Stimulated activated CD8-positive, alpha-beta memory T cell treated with anti-CD3 and anti-CD28 coated beads, Interleukin-15, amount 100 ng/mL, for 24 hours (primary cell): ENCODE data around the gene HES7.
"Not testable (repeated sequence)": the region's sequence is repeated elsewhere in the genome, so short reads cannot be mapped to it uniquely, and the experiment has no call there.

ENCODE experiments used
- DNase-seq: peaks from one replicate; pipeline ENCODE4 v3.0.0-alpha.2; 2020; ENCODE audit warnings: low read depth

The HES7 gene

DNA sequence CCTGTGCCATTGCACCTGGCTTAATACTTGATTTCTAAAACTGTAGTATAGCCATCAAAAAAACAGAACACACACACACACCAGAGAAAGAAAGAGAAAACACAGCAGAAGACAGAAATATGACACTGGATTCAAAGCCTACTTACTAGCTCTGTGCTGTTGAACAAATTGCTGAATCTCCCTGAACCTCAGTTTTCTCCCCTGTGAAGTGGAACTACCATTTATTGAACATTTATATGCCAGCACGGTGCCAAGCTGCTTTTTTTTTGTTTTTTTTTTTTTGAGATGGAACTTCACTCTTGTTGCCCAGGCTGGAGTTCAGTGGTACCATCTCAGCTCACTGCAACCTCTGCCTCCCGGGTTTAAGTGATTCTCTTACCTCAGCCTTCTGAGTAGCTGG, 23.1 kb downstream of the HES7 start:
- no peak for DNase-seq

DNA sequence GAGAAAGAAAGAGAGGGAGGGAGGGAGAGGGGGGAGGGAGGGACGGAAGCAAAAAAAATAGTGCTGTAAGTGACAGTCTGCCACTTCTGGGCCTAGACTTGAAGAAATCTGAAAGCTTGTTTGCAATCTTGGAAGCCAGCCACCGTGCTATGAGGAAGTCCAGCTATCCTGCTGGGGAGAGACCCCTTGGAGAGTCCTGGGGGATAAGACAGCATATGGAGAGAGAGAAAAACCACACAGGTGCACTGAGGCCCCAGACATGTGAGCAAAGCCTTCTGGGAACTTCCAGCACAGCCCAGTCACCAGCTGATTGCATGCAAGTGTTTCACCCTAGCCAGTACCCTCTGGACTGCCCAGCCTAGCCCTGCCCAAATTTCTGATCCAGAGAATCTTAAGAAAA, 23.8 kb downstream of the HES7 start:
- no peak for DNase-seq

DNA sequence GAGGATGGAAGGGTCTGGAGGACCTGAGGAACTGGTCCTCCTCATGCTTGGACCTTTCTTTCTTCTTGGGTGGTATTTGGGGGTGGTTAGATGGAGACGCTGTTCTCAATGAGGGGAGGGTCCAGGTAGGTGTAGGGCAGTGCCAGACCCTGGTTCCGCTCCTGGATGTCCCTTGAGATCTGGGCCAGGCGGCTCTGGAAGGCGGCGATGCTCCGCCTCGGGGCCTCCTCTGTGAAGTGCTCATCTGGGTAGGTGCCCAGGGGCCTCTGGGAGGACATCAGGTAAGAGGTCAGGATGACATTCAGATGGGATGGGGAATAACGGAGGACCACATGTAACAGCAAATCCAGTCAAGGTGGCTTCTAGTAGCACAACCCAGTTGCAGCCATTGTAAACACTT, 27.4 kb downstream of the HES7 start:
- no peak for DNase-seq

DNA sequence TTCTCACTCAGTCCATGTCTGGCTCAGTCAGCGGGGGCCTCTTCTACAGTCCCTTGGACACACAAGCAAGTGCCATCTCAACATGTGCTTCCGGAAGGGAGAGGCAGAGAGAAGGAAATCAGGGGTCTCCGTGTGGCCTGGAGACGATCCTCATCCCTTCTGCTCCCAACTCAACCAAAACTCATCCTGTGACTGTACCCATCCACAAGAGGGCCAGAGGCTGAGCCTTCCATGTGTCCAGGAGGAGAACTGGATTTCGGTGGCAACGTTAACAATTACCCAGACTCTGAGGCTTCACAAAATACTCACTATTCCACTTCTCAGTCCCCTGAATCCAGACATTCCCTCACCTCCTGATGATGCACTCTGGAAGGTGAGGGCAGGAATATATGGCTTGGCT, 28.5 kb downstream of the HES7 start:
- no peak for DNase-seq

DNA sequence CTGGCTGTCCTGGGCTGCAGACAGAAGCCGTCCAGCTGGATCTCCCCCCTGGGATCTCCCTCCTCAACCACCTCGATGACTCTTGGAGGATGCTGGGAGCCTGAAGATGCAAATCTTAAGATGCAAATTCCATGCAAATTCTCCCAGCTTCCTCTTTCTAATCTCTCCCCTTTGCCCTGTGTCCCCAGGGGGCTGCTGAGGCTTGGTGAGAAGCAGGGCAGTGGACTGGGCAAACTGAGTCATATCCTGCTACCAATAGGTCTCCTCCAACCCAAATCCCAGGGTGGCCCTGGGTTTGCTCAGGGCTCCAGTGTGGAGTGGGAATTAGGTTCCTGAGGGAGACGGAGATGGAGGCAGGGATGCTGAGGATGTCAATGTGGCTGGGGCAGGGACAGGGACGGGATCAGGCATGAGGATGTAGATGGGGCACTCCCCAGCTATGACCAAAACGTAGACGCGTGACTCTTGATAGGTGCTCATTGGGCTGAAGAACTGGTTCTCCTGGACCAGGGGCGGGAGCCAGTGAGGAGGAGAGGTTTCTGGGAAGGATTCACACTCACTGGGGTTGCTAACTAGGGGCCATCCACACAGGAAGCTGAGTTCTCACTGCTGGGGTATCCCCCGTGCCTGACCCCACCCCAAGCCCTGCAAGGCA, 32.7 kb downstream of the HES7 start:
- no peak for DNase-seq

DNA sequence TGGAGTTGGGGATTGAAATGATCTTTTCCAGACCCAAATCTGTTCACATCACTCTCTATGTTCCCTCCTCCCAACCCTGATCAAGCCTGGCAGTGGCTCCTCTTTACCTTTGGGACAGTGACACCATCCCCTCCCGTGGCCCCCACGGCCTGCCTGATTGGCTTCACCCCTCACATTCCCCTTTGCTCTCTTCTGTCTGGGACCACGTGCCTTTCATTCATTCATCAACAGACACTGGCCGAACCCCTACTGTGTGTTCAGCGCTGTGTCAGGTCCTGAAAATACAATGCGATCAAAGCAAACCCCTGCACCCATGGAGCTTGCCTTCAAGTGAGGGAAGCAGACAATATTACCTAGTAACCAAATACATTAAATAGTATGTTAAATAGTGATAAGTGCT, 34.2 kb downstream of the HES7 start:
- DNase-seq: no peak

DNA sequence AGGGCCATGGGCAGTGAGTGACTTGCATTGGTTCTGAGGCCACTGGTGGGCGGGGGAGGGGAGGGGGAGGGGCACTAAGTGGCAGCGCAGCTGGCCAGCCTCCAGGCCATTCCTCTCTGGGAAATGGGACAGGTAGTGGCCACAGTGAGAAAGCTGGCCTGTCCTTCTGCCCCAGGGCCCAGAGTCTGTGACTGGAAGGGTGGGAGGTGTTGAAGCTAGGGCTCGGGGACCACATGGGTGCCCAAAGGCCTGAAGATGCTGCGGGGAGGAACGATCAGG, 36.0 kb downstream of the HES7 start:
- no peak for DNase-seq

DNA sequence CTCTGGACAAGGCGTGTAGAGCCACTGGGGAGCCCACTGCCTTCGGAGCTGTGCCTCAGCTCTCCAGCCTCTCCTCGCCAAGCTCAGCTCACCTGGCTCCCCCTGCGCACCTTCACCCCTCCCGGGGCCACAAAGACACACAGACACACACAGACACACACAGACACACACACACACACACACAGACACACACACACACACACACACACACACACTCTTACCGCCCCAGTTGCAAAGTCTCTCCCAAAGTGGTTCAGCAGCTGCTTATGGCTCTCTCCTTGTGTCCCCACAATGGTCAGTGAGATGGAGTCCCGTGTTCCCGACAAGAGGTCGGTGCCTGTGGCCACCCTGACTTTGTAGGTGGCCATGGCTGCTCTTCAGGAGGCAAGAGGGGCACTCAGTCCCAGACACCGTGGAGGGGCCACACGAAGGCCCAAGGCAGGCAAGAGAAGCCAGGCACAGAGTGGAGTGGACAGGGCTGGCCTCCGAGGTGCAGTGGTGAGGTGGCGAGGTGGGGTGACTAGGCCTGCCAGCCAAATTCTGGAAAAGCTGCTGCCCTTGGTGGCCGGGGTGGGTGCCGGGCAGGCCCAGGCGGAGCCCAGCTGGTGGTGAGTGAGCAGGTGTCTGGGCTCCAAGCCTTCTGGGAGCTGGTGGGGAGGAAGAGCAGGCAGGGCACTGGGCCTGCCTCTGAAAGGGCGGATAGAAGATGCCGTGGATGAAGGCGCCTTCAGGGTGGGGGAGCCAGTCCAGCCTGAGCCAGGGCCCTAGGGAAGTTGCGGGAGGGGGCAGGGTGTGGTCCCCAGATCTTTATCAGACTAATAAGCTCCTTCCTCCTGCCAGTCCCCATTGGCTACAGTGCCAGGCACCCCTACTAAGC, 36.6 kb downstream of the HES7 start, which contains the start of gene ALOX12B:
Gene ALOX12B (minus strand): TSS at position 642 of the 877 bp plus-strand sequence. CDS start 274 bp downstream, at position 368.
- DNase-seq: no peak

DNA sequence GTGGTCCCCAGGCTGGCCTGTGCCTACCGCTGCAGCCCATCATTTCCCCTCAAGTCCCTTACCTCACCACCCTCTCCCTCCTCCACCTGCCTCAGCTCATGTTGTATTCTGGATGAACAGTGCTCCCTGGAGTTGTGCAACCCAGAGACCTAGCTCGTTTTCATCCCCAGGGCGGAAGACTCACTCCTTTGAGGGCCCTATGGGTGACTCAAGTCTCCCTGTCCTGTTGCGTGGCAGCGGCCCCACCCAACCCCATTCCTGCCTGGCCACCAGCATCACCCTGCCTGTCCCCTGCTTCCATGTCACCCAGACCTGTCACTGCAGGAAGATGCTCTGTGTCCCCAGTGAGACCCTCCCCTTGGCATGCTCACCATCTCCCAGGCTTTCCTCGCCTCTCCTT, 39.7 kb downstream of the HES7 start:
- no peak for DNase-seq

DNA sequence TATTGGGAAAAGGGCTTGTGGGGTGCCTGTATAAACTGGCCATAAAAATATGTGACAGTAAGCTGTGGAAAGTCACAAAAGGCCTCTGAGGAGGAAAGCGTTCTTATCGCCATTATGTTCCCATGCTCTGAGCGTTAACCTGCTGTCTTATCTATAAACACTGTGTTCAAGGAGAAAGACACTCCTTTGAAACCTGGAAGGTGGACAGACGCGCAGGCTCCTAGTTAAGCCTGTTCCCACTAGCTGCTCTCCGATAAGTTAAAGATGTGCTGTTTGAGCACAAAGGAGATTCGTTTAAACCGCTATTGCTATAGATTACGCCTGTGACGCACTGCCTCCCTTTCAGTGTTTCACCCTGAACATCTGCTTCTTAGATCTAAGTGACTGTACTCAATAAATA, 41.6 kb downstream of the HES7 start:
- DNase-seq: no peak

DNA sequence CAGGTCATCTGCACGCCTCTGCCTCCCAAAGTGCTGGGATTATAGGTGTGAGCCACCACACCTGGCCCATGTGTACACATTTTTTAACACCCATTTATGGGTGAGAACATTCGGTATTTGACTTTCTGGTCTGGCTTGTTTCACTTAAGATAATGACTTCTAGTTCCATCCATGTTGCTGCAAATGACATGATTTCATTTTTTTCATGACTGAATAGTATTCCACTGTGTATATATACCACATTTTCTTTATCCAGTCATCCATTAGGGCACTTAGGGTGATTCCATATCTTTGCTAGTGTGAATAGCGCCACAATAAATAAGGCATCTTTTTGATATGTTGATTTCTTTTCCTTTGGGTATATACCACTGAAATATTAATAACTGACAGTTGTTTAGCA, 42.0 kb downstream of the HES7 start:
- no peak for DNase-seq

DNA sequence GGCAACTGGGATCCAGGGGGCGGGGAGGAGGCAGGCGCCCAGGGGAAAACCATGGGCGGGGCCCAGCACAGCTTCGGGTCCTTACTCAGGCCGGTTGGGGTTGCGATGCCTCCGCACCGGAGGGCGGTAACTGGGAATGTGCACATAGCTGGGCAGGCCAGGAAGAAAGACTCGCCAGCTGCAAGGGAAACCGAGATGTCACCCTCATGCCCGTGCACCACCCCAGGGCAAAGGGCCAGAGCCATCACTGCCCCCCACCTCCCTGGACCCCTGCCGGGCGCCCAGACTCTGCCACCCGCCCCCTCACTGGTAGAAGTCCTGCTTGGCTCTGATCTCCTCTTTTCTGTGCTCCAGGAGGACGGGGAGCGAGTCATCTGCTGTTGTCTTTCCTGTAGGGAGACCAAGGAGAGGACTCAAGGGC, 43.1 kb downstream of the HES7 start:
- no peak for DNase-seq

DNA sequence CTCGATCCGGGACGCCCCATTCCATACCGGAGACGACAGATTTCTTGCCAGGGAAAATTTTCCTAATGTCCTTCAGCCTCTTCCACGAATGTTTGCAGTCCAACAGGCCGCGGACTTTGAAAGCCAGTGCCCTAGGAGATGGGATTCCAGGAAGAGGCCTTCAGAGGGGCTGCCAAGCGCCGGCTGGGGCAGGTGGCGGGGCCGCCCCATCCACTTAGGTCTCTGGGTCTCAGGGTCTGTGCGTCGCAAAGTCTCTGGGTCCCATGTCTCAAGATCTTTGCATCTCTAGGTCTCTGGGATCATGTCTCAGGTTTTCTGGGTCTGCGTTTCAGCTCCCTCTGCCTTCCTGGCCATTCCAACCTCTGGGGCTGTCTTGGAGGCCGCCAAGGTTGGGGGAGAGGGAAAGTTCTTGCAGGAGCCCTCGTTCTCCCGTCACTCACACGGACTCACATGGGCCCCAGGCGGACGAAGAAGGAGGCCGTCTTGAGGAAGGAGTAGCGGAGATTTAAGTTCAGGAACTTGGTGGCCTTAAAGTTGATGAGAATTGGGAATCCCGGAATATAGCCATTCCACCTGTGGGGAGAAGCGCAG, 43.6 kb downstream of the HES7 start:
- no peak for DNase-seq

DNA sequence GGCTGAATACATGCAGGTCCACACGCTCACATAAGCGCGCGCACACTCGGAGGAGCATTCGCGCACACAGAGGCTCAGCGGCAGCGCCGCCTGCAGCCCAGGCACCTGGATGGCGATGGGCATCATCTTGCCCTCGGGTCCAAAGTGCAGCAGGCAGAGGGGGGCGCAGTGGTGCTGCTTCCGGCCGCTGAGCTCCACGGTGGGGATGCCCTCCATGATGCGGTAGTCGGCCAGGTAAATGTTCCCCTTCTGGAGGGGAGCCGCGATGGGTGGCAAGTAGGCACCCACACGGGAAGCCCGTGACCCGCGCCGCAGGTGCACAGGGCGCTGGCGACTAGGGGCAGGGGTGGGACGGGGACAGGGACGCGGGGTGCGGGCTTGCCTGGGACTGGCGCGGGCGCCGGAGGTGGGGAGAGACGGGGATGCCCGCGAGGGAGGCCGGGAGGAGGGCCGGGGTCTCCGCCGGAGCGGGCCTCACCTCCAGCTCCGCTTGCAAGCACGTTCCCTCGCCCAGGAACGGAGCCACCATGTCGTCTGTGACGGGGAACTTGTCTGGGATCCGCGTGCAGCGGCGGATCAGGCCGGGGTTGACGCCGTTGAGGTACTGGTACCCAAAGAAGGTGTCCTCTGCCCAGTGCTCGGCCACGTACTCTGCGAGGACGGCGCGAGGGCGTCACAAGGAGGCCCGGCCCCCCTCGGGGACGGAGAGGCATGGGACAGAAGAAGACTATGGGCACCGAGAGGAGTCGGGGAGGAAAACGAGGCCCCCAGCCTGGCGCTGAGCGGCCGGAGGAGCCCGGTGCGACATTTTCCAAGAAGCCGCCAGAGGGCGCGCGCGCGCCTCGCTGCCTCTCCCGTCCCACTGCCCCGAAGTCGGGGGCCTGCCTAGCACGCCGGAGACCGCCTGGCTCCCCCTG, 44.4 kb downstream of the HES7 start:
- peak; percentile 75 for DNase-seq

DNA sequence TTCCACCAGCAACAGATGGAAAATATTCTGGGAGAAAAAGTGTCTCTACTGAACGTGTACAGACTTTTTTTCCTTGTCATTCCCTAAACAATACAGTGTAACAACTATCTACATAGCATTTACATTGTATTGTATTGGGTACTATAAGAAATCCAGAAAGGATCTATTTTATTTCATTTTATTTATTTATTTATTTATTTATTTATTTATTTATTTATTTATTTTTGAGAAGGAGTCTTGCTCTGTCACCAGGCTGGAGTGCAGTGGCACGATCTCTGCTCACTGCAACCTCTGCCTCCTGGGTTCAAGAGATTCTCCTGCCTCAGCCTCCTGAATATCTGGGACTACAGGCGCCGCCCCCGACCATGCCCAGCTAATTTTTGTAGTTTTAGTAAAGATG, 46.0 kb downstream of the HES7 start:
- DNase-seq: not testable (repeated sequence)

DNA sequence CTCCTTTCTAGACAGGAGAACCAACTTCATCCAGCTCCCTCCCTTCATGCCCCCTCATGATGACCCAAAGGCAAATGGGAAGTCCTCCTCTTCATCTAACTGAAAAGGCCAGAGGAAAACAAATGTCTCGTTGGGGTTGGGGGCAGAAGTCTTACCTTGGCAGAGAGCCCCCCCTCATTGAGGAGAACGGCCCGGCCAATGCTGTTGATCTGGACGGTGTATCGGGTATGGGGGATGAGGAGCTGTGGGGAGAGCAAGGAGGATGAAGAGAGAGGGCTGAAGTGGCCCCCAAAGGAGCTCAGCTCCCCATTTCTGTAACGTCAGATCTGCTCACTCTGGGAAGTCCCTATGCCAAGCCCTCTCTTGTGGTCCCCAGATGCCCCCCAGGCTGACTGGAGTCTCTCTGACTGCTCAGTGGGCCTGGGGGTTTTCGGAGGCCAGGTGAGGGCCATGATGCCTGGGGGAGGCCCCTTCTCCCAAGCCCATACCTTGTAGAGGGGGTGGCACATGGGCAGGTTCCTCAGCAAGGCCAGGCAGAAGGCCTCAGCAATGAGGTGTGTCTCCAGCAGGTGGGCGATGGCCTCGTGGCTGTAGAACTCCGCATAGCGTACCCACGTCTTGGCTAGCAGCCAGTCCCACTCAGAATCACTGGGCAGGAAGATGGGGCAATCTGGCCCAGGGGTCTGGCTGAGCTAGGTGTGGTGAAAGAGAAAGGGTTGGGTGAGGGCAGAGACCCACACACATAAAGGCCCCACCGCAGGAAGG, 47.2 kb downstream of the HES7 start:
- no peak for DNase-seq

DNA sequence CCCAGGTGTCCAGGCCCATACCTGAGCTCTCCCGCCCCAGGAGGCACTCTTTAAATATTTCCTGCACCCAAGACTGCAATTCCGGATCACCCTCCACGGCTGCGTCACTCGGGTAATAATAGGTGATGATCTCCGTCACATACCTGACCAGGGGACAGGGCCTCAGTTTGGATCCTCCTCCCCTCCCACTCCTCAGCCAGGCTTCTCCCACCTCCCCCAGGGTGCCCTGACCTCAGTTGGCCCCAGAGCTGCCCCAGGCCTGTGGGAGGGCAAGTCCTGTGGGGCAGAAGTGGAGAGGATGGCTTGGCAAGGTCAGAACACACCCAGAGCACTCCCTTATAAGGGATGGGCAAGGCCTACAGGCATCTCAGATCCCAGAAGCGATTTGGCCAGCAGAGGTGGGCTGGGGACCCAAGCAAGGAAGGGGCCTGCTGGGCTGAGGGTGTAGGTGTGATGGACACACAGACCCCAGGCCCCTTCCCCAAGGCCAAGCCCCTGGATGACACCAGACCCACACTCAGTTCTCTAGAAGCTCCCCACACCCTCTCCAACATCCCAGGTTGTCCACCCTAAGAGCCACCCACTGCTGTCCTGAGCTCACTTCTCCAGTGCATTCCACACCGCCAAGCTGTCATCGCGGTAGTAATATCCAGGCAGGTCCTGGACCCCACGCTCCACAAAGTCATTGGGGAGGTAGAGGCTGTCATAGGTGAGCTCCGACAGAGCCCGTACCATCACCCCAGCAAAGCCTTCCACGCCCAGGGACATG, 48.1 kb downstream of the HES7 start:
- DNase-seq: no peak

DNA sequence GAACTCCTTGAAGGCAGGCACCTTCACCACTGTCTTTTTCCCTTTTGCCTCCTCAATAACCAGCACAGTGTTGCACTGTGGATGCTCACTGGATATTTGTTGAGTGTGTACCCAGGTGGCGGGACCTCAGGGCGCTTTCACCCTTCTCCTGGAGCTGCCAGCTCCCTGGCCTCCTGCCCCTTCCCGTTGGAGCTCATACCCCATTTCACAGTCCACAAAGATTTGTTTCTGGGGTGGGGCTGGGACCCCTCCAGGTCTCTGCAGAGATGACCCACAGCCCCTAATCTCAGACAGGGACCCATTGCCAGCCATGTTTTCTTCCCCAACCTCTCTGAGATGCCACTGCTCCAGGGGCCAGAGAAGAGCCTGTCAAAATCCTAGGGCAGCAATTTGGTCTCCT, 48.8 kb downstream of the HES7 start:
- DNase-seq: no peak

DNA sequence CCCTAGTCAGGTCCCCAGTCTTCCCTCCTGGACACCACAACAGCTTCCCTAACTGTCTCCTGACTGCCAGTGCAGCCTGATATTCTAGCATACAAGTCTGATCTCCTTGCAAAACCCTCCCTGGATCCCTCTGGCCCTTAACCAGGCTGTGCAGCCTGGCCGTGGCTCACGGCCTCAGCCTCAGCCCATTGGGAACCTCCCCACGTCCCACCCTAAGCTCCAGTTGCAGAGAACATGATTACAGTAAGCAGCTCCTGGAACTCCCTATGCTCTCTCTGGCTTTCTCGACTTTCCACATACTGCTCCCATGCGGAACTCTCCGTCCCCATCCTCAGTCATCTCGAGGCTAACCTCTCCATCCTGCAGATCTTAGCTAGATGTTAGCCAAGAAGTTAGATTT, 49.4 kb downstream of the HES7 start:
- DNase-seq: no peak

DNA sequence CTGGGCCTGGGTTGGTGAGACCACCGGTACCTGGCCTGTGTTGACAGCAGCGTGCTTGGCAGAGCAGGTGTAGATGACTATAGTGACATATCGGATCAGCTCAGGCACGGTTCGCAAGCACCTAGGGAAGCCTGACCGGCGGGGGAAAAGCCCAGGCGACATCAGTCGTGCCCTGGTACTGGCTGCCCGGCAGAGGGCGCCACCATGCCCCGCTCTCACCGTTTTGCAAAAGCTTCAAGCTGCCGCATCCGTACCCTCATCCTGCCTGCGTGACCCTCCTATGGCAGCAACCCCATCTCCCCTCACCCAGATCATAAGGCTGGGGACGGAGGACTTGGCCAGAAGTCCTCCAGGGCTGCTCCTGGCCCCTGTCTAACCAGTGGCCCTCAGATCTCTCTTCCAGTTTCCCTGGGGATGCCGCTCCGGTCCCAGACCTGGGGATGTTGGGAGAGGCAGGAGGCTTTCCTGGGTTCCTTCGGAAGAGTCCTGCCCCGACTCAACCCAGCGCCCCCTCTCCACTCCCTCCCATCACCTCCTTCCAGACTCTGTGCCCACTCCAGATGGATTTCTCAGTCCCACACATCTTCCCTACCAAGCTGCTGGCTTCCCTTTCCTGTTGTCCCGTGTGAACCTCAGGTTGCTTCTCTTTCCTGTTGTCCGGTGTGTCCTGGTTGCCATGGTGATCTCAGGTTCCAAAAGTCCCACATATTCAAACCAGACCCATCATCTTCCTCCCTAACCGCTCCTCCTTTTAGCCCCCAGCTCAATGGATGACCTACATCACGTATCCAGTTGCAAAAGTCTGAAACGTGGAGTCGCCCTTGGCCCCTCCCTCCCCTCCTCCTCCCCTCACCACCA, 50.0 kb downstream of the HES7 start:
- DNase-seq: peak; percentile 77
